Glomerular visceral epithelial cell (primary cell): ENCODE data around the gene GPC6.

ENCODE experiments used
- DNase-seq: peaks from one replicate; pipeline ENCODE4 v3.0.0-alpha.2; 2016; ENCODE audit errors: extremely low spot score

Gene GPC6

GRCh38 chr13:93368718-93369117 is 142.1 kb downstream of the GPC6 start:
- no peak for DNase-seq

- no peak for DNase-seq
Observed at GRCh38 chr13:93372856-93373255, 146.2 kb downstream of the GPC6 start.

DNA sequence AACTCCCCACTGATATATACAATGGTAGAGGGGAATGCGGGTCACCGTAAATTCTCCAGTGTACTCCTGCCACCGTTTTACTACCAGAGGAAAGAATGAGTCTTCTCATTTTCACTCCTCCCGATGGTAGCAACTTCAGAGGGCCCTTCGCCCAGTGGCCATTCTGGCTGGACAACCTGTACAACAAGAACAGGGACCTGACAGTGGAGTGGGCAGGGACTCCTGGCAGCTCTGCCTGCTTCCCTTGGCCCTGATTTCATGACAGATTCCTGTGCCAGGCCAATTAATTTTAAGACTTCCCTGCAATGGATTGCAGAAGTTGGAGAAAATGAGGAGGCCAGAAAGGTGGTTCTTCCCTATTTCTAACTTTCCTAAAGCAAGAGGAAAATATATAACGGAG is 148.9 kb downstream of the GPC6 start:
- no peak for DNase-seq

DNA sequence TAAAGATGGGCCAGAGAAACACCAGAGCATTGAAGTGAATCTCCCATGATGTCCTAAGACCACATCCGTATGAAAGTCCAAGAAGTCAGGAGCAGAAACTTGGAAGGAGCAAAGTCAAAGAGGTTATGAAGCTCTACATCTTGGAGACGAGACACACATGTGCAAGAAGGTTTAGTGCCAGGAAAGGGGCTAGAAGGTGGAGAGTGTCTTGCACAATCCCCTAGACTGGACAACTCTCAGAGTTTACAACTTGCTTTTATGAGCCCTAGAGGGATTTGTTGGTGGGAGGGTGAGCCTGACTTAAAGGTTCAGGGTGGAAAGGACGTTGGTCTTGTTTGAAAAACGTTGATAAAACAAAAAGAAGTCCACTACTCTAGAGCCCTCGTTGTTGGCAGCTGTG is 150.6 kb downstream of the GPC6 start:
- no peak for DNase-seq

DNA sequence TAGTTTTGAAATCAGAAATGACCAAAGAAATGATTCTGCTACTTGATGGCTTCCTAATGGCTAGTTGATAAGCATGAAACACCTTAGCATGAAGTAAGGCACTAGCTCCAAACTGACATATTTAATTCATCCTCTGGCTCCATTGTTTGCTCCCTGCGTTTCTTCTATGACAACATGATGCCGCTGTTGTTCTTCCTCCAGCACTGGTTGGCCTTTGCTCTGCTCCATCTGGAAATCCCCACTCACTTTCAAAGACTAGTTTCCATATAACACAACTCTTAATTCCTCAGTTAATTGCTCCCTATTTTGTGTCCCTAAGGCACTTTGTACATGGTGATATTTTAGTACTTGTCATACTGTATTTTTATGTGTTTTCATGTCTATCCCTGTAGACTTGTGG is 151.6 kb downstream of the GPC6 start:
- DNase-seq: no peak

GRCh38 chr13:93386116-93386515 is 159.5 kb downstream of the GPC6 start:
- DNase-seq: no peak

DNA sequence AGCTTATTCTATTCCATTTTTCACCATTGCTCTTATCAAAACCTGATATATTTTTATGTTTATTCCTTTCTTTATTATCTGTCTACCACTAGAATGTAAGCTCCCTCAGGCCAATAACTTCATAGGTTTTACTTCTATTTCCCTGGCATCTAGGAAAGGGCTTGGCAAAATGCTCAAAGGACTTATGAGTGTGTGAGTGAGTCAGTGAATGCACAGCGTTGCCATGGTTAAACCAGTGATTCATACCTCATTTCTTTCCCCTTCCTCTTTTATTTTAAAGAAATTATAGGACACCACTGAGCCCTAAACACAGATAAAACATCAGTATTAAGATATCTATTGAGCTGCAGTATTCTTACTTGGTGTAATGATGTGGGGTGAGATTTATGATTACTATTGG is 162.1 kb downstream of the GPC6 start:
- DNase-seq: peak; percentile 29

DNA sequence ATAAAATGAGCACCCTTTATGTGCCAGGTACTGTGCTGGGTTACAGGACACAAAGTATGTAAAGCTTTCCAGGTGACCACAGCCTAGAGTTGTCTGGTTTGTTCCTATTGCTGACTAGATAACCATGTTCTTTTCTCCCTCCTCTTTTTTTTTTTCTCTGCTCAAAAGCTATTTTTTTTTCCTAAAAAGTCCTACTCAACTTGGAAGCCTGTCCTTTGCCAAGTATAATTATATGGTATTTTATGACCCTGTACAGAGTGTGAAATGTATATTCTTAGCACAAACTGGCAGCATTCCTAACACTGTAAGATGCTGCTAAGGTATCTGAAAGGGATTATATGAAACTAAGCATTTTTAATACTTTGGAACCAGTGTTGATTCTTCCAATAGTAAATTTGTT is 171.0 kb downstream of the GPC6 start:
- DNase-seq: no peak

DNA sequence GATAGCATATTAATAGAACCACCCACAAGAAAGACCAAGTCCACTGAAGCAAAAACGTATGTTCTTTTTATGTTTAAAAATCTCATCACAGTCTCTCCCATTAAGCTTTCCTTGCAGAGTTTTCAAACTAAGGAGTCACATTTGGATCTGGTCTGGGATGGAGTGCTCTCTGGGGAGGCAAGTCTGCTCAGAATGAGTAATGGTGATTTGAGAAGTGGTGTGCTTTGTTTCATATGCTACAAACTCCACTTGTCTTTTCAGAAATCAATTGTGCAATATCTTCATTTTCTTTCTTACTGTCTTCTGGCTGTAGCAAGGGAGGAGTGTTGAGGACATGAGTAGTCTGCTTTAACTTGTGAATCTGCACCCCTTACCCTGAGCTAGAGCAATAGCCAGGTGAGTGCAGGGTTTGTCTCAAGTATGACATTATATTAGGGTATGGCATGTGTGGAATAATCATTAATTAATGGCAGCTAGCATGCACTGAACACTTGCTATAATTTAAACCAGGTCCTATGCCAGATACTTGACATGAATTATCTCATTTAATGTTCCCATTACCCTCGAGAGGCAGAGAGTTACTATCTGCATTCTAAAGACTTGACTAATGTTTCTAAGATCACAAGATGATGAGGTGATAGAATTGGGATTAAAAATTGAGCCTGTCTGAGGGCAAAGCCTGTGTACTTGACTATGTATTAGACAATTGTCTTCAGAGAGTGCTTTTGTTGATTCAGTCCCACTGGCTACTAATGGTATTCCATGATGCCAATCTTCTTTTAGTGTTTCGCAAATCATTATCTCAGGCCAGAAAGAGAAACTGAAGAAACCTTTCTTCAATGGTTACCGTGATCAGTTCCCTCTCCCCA is 171.8 kb downstream of the GPC6 start:
- no peak for DNase-seq

DNA sequence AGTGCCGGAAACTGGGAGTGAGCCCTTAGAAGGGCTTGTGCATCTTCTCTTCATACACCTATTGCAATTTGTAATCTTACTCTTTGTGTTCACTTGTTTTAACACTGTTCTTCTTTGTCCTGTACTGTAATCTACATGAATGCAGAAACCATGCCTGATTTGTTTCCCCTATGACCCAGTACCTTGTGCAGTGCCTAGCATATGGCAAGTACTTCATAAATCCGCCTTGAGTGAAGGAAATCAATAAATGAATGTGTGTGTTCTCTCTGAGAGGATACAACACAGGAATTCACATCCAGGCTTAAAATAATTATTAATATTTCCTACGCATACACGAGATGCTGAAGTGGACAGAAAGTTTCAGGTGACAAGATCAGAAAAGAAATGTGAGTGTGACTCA is 172.6 kb downstream of the GPC6 start:
- DNase-seq: no peak

GRCh38 chr13:93406136-93406535 is 179.5 kb downstream of the GPC6 start:
- no peak for DNase-seq

DNA sequence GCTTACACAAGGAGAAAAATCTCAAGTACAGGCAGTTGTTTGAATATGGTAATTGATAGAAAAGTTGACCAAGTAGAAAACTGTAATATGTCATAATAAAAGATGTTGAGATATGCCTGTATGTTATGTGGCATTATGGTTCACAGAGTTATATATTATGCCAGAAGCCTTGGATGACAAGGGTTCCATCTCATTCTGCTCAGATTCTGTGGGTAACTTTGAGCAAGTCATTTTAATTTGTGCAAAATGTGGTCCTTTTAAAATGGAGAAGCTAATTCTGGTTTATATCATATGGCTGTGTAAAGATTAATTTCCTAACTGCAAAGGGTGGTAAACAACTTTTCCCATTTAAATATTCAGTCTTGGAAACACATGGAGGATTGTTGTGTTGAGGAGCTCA is 180.9 kb downstream of the GPC6 start:
- no peak for DNase-seq

DNA sequence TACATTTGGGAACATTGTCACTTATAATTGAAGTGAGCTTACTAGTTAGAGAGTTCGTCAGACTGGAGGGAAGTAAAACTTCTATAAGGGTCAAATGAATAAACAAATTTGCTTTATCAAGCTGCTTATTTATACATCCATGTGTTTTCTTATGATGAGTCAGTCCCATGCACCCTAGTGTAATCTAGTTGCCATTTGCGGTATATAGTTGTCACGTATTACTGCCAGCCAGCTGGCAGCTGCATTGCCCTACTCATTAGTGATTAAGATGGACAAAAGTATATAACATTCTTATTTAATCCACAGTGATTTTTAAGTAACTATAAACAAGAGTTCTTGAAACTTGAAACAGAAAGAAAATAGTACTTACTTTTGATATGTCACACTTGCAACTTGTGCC is 182.4 kb downstream of the GPC6 start:
- DNase-seq: no peak

DNA sequence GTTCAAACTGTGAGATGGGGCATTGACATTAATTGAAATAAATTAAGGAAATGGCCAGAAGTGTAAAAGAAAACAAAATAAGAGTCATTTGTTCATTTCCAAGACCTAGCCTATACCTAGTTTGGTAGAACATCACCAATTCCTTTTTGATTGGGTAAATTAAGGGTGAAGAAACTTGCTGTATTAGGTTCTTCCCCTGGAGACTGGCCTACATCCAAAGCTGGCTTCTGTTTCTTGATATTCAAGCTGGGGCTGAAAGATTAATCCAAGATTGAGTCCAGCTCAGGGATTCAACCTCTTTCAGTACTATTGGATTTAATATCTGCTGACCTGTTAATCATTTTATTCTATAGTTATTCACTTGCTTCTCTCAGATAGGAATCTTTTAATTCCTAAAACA is 183.2 kb downstream of the GPC6 start:
- DNase-seq: no peak

- no peak for DNase-seq
Observed at GRCh38 chr13:93411186-93411680, 184.6 kb downstream of the GPC6 start.

- DNase-seq: no peak
Observed at GRCh38 chr13:93412676-93413075, 186.1 kb downstream of the GPC6 start.

DNA sequence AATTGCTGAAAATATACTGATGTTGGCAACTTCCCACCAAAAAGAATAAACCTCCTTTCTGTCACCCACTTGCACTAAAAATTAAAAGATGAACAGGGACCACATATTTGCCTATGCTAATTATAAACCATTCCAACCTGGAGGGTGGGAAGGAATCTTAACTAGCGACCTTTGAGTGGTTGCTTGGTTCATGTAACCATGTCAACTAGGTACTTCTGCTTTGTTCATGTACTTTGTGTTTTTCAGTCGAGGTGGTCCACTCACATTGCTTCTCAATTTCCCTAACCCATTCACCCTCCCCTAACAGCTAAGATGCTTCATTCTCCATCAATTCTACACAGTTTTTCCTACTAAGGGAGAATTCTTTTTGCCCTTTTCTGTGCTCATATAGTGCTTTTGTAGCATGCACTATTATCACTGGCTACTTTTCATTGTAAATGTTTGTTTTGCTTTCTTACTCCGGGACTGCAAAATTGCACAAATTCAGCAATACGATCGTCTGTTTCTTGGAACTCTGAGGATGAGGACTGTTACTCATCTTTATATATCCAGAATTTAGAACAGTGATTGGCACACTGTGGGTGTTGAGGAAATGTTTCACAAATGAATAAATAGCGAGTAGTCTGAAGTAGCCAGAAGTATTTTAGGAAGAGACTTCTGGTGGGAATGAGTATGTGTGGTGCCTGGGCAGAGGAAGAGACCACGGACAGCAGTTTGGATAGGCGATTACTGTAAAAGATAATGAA is 187.5 kb downstream of the GPC6 start:
- no peak for DNase-seq

- no peak for DNase-seq
Observed at GRCh38 chr13:93416736-93417355, 190.2 kb downstream of the GPC6 start.

GRCh38 chr13:93418398-93418797 is 191.8 kb downstream of the GPC6 start:
- no peak for DNase-seq

- no peak for DNase-seq
Observed at GRCh38 chr13:93420206-93420605, 193.6 kb downstream of the GPC6 start.

DNA sequence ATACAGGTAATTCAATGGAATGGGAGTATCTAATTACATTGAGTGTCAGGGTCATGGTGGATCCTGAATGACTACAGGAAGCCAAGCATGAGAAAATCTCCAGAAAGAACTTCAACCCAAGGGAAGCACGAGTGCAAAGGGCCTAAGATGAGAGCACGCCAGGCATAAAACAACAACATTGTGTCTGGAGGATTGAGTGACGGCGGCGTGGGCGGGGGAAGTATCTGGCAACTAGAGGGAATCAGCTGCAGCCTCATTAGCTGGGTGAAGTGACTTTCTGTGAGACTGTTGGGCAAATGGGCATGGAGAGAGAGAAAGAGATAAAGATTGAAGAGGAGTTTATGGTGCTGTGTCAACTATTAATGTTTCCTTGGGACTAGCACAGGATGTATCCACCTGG is 194.3 kb downstream of the GPC6 start:
- no peak for DNase-seq

DNA sequence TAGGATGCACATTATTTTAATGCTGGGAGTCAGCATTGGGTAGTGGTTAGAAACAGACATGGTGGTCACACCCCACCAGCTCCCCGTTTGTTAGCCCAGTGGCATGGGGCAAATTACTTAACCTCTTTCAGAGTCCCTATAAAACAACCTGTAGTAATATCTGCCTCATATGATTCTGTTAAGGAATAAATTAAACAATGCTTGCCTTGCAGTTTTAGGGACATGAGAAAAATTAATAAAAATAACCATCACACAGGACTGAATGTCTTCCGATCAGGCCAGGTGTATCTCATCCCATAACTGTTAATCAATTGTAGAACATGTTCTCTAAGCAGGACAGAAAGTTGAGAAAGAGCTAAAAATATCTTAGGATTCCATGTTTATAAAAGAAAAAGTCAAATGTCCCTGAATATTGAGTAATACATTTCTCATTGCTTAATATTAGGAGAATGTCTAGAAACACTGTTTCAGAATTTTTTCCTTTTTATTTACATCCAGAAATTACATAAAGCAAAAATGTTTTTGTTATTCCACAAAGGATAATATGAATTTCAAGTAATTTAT is 196.5 kb downstream of the GPC6 start:
- DNase-seq: no peak
